Measurements from ENCODE around the gene ANTXR2.

Gene ANTXR2

GRCh38 chr4:79886557-79886956 lies 186.5 kb downstream of the ANTXR2 start:
- FAIRE-seq (no peak), DNase-seq (ENCODE audit: insufficient read length) (no peak)
- no peak for TF ChIP-seq POLR2AphosphoS5 (IDR thresholded peaks at IDR 0.05; ENCODE audit: low read depth, low read length)
- no peak for TF ChIP-seq POLR2A (IDR thresholded peaks at IDR 0.05; ENCODE audit: low read depth, low read length)
- TF ChIP-seq TAF1 (IDR thresholded peaks at IDR 0.05; ENCODE audit: borderline replicate concordance, low read depth, low read length), result no peak

DNA sequence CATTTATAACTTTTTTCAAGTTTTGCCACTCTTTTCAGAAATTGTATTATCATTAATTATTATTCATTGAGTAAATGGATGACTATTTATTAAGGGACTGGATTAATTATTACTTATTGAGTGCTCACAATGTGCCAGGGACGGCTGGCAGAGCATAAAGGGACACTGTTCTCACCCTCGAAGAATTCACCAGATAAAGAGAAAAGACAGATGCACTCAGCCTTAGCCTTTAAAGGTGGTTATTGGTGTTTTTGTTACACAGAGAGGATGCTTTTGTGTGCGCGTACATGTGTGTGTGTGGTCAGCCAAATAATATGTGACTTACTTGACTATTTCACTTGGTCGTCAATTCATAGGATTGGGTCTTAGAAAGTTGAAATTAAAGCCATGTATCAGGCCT lies 187.0 kb downstream of the ANTXR2 start:
- TF ChIP-seq POLR2AphosphoS5 (IDR thresholded peaks at IDR 0.05; ENCODE audit: low read depth, low read length), result no peak
- no peak for TF ChIP-seq TAF1 (IDR thresholded peaks at IDR 0.05; ENCODE audit: borderline replicate concordance, low read depth, low read length)
- no peak for TF ChIP-seq POLR2A (IDR thresholded peaks at IDR 0.05; ENCODE audit: low read depth, low read length)
- FAIRE-seq (no peak), DNase-seq (ENCODE audit: insufficient read length) (no peak)

DNA sequence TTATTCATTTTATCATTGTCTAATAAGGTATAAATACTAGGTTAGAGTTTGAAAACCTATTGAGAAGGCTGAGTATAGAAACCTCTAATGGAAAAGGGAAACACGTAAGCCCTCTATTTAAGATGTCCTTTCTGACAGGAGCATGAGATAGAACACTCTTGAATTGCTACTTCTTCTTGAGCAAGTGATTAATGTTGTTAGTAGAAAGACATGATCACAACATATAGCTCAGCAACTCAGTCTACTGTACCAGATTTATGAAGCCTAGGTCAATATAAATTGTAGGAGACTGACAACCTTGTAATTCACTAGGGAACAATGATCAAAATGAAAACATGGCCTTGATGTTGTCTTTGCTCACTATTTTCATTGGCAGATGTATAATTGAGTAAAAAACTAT lies 189.7 kb downstream of the ANTXR2 start:
- FAIRE-seq (no peak), DNase-seq (ENCODE audit: insufficient read length) (no peak)
- TF ChIP-seq TAF1 (IDR thresholded peaks at IDR 0.05; ENCODE audit: borderline replicate concordance, low read depth, low read length), result no peak
- no peak for TF ChIP-seq POLR2A (IDR thresholded peaks at IDR 0.05; ENCODE audit: low read depth, low read length)
- TF ChIP-seq POLR2AphosphoS5 (IDR thresholded peaks at IDR 0.05; ENCODE audit: low read depth, low read length), result no peak

DNA sequence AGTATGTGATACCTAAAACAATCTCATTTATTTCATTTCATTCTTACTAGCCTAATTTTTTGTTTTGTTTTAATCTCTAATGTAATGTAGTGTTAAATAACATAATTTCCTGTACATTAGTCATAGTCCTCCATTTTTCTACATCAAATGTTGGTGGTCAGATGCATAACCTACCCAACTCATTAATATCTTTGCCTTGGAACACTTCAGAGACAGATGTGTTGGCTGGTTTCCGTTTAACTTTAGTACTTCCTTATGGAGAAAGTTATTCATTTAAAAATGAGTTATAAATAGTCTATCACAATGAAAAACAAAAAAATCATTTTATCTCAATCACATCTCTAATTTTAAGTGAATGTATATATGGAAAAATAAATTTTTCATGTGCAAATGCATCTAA lies 190.2 kb downstream of the ANTXR2 start:
- no peak for TF ChIP-seq POLR2A (IDR thresholded peaks at IDR 0.05; ENCODE audit: low read depth, low read length)
- no peak for TF ChIP-seq POLR2AphosphoS5 (IDR thresholded peaks at IDR 0.05; ENCODE audit: low read depth, low read length)
- TF ChIP-seq TAF1 (IDR thresholded peaks at IDR 0.05; ENCODE audit: borderline replicate concordance, low read depth, low read length), result no peak
- no peak for FAIRE-seq

DNA sequence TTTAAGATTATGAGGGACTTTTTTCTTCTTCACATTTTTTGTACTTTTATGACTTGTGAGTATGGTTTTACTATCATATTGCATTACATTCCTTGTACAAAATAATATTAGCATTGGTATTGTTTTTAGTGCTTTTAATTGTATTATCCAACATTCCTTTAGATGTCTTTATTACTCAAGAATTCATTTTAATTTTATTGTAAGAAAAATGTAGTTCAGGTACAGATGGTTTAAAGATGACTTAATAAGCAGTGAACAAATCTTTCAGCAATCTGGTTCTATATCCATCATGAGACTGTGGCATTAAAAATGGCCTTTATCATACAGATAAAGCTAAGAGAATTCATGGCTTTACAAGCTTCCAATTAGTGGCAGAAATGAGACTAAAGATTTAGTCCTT lies 191.6 kb downstream of the ANTXR2 start:
- no peak for FAIRE-seq
- no peak for DNase-seq (ENCODE audit: insufficient read length)
- TF ChIP-seq TAF1 (IDR thresholded peaks at IDR 0.05; ENCODE audit: borderline replicate concordance, low read depth, low read length) (no peak), POLR2A (IDR thresholded peaks at IDR 0.05; ENCODE audit: low read depth, low read length) (no peak), POLR2AphosphoS5 (IDR thresholded peaks at IDR 0.05; ENCODE audit: low read depth, low read length) (no peak)

More for the DNA sequence above, 190.2 kb downstream of the ANTXR2 start:
- DNase-seq (ENCODE audit: insufficient read length), result no peak

GRCh38 chr4:79877511-79877910 lies 195.5 kb downstream of the ANTXR2 start:
- DNase-seq (ENCODE audit: insufficient read length), result no peak
- no peak for FAIRE-seq

DNA sequence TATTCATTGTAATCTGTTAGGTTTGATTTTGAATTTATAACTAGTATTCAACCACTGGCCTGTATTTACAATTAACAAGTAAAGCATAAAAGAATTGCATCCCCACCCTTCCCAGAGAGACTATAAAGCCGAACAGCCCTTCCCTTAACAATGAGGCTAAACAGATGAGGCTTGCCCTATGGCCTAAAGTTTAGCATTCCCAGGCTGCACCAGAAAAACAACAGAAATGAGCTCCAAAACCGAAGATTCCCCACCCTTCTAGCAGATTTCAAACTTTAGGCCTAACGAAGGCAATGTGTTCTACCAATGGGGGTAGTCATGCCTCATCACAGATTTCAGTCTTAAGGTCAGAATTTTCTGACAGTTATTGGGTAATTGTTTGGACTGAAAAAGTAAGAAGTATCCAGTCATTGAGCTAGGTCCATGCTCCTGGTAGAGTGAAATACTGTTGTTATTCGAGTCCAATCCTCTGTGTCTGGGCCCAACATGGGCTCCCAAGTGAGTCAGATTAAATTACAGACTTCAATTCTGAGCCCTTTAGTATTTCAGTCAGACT lies 197.6 kb downstream of the ANTXR2 start:
- DNase-seq (ENCODE audit: insufficient read length), result no peak
- TF ChIP-seq POLR2A (IDR thresholded peaks at IDR 0.05; ENCODE audit: low read depth, low read length) (no peak), TAF1 (IDR thresholded peaks at IDR 0.05; ENCODE audit: borderline replicate concordance, low read depth, low read length) (no peak), POLR2AphosphoS5 (IDR thresholded peaks at IDR 0.05; ENCODE audit: low read depth, low read length) (no peak)
- FAIRE-seq, result no peak

More at GRCh38 chr4:79877511-79877910, 195.5 kb downstream of the ANTXR2 start:
- no peak for TF ChIP-seq TAF1 (IDR thresholded peaks at IDR 0.05; ENCODE audit: borderline replicate concordance, low read depth, low read length)
- TF ChIP-seq POLR2A (IDR thresholded peaks at IDR 0.05; ENCODE audit: low read depth, low read length), result no peak
- TF ChIP-seq POLR2AphosphoS5 (IDR thresholded peaks at IDR 0.05; ENCODE audit: low read depth, low read length), result no peak

- no peak for TF ChIP-seq TAF1 (IDR thresholded peaks at IDR 0.05; ENCODE audit: borderline replicate concordance, low read depth, low read length)
- TF ChIP-seq POLR2AphosphoS5 (IDR thresholded peaks at IDR 0.05; ENCODE audit: low read depth, low read length), result no peak
- no peak for TF ChIP-seq POLR2A (IDR thresholded peaks at IDR 0.05; ENCODE audit: low read depth, low read length)
- DNase-seq (ENCODE audit: insufficient read length) (no peak), FAIRE-seq (no peak)
These were observed 198.8 kb downstream of the ANTXR2 start for GRCh38 chr4:79874197-79874596.

GRCh38 chr4:79872738-79873137 lies 200.3 kb downstream of the ANTXR2 start:
- DNase-seq (ENCODE audit: insufficient read length), result no peak
- FAIRE-seq, result no peak
- no peak for TF ChIP-seq POLR2A (IDR thresholded peaks at IDR 0.05; ENCODE audit: low read depth, low read length)
- no peak for TF ChIP-seq POLR2AphosphoS5 (IDR thresholded peaks at IDR 0.05; ENCODE audit: low read depth, low read length)
- no peak for TF ChIP-seq TAF1 (IDR thresholded peaks at IDR 0.05; ENCODE audit: borderline replicate concordance, low read depth, low read length)

- DNase-seq (ENCODE audit: insufficient read length) (no peak), FAIRE-seq (no peak)
- TF ChIP-seq TAF1 (IDR thresholded peaks at IDR 0.05; ENCODE audit: borderline replicate concordance, low read depth, low read length) (no peak), POLR2AphosphoS5 (IDR thresholded peaks at IDR 0.05; ENCODE audit: low read depth, low read length) (no peak), POLR2A (IDR thresholded peaks at IDR 0.05; ENCODE audit: low read depth, low read length) (no peak)
These were observed 201.1 kb downstream of the ANTXR2 start for GRCh38 chr4:79871961-79872360.

GRCh38 chr4:79869597-79870237 lies 203.3 kb downstream of the ANTXR2 start:
- no peak for DNase-seq (ENCODE audit: insufficient read length)
- FAIRE-seq, result no peak
- TF ChIP-seq TAF1 (IDR thresholded peaks at IDR 0.05; ENCODE audit: borderline replicate concordance, low read depth, low read length) (no peak), POLR2AphosphoS5 (IDR thresholded peaks at IDR 0.05; ENCODE audit: low read depth, low read length) (no peak), POLR2A (IDR thresholded peaks at IDR 0.05; ENCODE audit: low read depth, low read length) (no peak)

GRCh38 chr4:79865201-79865597 lies 207.8 kb downstream of the ANTXR2 start:
- no peak for DNase-seq (ENCODE audit: insufficient read length)
- TF ChIP-seq POLR2AphosphoS5 (IDR thresholded peaks at IDR 0.05; ENCODE audit: low read depth, low read length) (no peak), POLR2A (IDR thresholded peaks at IDR 0.05; ENCODE audit: low read depth, low read length) (no peak)
- FAIRE-seq, result no peak

Data from GM12892 (cell line).